DMS114 treated with DMSO at 0.1 percent for 48 hours (cell line): ENCODE data around the gene SRD5A2.

Experiments
- DNase-seq: peaks from one replicate; lab custom pipeline; 2025; ENCODE audit not compliant: unreplicated experiment; lab: John Stamatoyannopoulos, UW

SRD5A2 gene, protein sequence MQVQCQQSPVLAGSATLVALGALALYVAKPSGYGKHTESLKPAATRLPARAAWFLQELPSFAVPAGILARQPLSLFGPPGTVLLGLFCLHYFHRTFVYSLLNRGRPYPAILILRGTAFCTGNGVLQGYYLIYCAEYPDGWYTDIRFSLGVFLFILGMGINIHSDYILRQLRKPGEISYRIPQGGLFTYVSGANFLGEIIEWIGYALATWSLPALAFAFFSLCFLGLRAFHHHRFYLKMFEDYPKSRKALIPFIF

DNA sequence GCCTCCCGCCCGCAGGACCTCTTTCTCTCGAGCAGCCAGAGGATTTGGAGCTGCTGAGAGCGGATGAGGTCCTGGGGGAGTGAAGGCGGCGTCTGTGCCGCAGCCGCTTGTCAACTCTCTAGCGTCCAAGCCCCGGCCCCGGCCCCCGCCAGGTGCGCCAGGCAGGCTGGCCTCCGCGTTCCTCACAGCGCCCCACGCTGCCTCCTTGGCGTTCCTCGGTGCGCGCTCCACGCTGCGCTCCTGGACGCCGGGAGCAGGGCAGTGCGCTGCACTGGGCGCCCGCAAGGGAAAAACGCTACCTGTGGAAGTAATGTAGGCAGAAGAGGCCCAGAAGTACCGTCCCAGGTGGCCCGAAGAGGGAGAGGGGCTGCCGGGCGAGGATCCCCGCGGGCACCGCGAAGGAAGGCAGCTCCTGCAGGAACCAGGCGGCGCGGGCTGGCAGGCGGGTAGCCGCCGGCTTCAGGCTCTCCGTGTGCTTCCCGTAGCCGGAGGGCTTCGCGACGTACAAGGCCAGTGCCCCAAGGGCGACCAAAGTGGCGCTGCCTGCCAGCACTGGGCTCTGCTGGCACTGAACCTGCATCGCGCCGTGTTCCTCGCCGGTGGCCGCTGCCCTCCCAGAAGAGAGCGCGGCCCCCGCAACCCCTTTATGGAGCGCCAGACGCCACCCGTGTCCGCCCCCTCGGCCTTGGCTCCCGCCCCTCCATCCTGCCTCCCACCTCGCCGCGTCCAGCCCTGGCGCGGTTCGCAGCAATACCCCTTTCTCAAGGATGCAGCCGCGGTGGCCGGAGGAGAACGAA, at the start of gene SRD5A2:
TSS of gene SRD5A2 (minus strand) at position 618 of the 797 bp plus-strand sequence. CDS start at position 580, 38 bp downstream.
- DNase-seq = no peak

DNA sequence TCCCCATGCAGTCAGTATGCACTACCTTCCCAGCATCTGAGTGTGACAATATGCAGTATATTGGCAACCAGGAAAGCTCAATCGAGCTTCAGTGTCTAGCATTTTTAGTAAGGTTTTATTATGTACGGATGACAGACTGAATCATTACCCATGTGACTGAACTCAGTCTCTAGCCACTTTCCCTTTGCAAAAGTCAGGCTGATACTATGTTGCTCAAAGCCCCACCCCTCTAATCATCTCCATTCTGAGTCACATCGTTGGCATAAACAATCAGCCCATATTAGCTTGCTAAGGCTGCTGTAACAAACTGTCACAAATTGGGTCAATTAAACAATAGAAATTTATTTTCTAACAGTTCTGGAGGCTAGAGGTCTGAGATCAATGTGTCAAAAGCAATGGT, 25.8 kb upstream of the SRD5A2 start:
- no peak for DNase-seq

DNA sequence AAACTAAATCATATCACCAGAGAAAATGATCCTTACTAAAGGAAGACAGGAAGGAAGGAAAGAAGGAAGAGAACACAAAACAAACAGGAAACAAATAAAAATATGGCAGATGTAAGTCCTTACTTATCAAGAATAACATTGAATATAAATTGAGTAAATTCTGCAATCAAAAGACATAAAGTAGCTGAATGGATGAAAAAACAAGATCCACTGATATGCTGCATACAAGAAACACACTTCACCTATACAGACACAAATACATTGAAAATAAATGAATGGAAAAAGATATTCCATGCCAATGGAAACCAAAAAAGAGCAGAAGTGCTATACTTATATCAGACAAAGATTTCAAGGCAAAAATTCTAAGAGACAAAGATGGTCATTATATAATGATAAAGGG, 18.0 kb upstream of the SRD5A2 start:
- DNase-seq = no peak

DNA sequence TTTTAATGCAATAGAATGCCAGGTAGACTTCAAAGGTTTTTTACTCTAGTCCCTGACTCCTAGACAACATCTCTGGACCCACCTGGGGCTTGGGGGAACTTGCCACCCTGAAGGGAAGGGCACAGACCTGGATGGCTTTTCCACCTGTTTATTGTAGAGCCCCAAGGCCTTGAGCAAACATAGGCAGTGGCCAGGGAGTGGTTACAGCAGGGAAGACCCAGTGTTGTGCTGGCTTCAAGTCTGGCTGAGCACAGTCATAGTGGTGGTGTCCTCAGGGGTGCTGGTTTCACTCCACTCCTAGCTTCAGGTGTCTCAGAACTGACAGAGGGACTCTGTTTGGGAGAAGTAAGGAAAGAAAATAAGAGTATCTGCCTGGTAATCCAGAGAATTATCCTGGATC, 5.5 kb upstream of the SRD5A2 start:
- DNase-seq = no peak

DNA sequence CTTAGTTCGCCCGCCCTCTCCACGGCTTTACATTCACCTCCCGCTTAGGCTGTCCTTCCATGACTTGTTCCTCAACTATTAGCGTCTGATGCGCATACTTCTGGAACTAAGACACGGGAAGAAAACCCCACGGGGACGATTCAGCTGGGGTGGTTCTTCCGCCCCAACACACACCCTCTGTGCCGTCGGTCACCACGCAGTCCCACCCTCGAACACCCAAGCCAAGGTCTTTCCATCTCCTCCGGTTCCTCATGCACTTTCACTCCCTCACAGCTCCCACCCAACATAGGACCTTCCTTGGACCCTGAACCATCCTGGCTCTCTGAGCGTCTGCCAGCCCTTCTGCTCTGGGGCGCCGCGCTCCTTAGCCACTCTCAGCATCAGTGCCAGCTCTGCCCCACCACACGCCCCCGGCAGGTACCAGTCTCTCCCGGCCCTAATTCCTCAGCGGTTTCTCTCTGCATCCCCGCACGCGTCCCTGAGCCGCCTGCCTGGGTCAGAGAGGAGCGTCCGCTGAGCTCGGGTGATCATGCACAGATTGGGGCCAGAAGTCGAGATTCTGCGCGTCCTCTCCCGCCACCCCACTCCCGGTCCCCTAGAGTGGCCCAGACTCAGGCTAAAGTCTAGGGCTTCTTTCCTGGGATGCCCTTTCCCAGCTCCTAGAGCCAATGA, 522 bp upstream of the SRD5A2 start:
- no peak for DNase-seq

DNA sequence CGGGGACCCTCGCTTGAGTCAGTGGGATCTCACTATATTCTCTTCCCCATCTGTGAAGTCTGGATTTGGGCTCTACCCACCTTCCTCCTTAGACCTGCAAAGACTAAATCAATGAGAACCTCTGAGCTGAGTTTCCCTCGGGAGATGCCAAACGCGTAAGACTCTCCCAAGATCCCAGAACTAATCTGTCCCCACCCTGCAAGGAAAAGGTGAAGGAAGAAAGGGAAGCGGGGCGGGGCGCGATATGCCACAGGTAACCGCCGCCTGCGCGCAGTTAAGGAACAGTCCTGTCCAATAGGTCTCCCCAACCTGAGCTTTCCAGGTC, 780 bp downstream of the SRD5A2 start:
- DNase-seq = no peak

DNA sequence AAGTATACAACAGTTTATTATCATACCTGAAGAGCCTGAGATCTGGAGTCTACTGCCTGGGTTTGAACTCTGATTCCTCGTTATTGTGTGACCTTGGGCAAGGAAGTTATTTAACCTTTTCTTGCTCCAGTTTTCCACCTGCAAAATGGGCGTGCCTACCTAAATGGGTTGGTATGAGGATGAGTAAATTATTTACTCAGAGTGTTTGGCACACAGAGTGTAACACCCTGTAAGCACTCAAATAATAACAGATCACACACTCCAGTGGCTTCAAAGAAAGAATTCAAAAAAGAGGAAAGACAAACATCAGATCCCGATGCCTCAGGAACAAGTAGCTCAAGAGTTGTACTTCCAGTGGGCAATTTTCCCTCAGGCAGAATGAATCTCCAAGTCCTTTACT, 2.4 kb downstream of the SRD5A2 start:
- DNase-seq = no peak

DNA sequence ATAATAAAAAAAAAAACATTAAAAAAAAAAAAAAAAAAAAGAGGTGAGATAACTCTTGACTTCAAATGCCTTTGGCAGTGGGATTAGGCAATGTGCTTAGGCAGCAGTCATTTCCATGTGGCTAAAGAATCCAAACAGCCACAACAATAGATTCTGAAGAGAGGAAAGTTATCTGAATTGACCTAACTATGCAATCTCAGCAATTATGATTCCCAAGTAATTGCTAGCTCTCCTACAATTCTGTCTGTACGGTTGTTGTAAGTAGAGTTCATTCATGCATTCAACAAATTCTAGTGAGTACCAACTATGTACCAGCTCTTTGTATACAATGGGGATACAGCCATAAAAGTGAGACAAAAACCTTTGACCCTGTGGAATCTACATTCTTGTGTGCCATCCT, 3.6 kb downstream of the SRD5A2 start:
- no peak for DNase-seq

DNA sequence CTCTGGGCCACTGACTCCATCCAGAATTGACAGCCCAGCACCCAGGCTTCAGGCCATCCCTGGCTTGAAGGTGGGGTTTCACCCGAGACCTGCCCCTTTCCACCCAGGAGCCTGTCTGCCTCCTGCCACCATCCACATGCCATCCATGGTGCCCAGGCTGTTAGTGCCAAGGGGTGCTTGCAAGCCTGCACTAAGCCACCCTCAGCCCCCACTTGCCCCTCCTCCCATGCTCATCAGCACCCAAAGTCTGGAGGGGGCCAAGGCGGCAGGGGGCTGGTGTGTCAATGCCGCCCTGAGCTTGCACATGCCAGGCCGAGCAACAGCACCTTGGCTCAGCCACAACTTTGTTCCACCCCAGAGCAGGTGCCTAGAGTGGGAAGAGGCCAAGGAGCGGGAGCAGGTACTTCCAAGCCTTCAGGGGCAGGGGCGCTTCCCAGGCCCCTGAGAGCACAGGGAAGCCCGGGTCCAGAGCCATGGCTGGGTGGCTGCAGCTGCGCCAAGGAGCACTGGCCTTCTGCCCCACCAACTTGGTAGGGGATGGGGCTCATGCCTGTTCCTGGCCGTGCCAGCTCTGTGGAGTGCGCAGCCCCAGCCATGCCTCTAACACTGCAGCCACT, 12.0 kb downstream of the SRD5A2 start:
- no peak for DNase-seq

DNA sequence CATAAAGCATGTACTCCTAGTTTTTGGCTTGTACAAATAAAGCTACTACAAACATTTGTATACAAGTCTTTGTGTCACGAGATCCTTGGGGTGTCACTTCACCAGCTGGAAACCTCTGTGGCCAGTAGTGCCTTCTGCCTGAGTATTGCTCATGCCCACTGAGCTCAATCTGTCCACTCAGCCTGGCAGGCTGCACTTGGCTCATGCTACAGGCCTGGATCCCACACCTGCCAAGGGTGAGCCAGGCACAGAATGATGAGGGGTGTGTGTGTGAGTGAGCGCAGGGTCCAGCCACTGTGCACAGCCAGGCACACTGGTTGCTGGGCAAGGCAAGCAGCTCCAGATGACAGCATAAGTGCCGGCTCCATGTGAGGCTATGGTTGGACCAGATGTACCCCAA, 13.1 kb downstream of the SRD5A2 start:
- no peak for DNase-seq

DNA sequence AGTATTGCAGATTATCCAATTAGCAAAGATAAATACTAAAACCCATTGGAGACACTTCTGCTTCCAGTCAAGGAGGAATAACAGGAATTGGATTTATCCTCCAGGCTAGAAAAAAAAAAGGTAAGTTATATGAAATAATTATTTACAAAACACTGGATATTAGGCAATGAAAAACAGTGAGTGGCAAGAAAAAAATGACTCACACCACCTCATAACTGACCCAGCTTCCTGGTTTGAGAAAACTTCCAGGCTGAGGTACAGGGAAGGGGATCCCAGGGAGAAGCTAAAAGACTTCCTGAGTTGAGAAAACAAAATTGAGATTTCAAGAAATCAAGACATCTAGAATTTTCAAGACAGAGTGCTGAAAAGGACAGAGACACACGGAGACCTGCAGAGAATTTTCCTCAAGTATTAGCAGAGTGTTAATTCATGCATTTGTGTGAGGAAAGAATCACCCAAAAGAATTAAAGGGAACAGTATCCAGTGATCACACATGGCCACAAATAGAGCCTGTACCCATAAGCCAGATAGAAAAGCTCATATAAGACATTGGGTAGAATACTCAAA, 17.4 kb downstream of the SRD5A2 start:
- DNase-seq = no peak

DNA sequence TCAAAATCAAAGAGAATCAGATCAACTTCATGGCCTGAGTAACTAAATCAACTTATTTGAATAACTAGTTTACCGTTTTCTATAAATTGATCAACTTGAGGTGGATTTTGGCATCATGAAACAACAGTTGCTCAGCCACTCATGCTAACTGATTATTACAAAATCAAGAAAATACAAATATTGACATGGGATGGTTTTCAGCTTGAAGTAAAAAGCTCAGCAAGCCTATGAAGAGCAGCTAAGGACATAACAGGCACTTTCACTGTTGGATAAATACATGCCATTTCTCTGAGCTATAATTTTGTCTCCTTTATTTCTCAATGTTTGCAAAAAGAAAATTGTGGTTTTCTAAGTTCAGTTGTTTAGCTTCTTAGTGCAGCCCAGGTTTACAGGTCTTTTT, 18.9 kb downstream of the SRD5A2 start:
- no peak for DNase-seq

DNA sequence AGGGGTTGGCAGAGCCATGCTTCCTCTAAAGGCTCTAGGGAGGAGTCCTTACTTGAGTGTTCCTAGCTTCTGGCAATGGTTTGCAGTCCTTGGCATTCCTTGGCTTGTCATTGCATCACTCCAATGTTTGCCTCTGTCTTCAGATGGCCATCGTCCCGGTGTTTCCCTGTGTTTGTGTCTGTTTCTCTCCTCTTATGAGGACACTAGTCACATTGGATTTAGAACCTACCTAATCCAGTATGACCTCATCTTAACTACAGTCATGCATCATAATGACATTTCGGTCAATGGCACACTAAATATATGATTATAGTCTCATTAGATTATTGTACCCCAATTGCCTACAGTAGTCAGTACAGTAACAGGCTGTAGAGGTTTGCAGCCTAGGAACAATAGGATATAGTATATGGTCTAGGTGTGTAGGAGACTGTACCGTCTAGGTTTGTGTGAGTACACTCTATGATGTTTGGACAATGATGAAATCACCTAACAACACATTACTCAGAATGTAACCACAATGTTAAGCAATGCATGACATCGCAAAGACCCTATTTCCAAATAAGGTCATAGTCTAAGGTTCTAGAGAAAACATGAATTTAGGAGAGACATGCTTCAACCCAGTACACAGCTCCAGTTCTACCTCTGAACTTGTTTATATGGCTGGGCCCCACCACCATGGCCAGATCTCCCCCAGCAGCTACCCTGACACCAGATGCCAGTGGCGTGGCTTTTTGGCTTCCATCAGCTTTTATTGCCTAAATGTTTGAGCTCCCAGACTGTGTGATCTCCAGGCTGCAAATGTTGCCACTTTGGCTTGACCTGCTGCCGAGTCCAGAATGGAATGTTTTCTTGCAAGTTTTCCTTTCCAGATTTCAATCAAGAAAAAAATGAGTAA, 22.1 kb downstream of the SRD5A2 start:
- no peak for DNase-seq

DNA sequence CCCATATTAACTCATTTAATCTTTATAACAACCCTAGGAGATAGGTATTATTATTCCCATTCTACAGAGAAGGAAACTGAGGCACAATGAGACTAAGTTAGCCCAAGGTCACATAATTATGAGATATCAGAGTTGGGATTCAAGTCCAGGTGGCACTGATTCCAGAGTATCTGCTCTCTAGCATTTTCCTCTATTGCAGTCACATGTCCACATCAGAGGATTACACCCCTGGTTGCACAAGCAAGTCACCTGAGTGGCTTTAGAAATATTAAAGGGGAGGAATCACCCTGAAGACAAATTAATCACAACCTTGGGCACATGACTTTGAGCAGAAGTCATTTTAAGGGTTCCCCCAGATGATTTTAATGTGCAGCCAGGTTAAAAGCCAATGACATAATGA, 23.8 kb downstream of the SRD5A2 start:
- no peak for DNase-seq

DNA sequence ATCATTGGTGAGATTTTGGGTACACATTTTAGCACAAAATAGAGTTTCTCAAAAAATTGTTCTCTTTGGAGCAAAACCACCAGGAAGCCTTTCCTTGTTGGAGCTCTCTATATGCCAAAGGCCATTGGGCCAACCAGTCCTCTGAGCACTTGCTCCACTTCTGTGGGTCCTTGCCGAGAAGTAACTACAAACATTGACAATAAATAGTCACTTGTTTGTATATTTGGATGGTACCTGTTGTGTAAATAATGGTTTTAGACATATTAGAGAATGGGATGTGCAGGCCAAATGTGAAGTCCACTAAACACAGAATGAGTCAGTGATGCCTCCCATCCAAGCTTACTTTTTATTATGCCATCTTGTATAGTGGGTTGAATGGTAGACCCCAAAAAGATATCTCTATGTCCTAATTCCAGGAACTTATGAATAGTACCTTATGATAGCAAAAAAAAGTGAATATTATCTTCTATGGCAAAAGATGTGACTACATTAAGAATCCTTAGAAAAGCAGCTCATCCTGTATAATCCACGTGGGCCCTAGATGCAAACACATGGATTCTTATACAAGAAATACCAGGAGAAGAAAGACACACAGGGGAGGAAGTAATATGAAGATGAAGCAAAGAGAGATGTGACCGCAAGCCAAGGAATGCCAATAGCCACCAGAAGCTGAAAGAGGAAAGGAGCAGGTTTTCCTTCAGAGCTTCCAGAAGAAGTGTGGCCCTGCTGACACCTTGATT, 24.6 kb downstream of the SRD5A2 start:
- no peak for DNase-seq

DNA sequence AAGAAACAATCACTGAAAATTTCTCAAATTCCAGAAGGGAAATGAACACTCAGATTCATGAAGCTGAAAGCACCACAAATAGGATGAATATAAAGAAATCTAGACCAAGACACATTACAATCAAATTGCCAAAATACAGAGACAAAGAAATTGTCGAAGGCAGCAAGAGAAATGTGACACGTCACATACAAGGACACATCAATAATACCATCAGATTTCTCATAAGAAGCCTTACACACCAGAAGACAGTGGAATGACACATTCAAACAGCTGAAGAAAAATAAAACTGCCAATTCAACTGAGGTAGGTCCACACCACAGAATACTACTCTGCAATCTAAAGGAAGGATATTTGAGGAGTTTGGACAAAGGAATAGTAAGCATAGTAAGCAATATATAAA, 27.4 kb downstream of the SRD5A2 start:
- no peak for DNase-seq

DNA sequence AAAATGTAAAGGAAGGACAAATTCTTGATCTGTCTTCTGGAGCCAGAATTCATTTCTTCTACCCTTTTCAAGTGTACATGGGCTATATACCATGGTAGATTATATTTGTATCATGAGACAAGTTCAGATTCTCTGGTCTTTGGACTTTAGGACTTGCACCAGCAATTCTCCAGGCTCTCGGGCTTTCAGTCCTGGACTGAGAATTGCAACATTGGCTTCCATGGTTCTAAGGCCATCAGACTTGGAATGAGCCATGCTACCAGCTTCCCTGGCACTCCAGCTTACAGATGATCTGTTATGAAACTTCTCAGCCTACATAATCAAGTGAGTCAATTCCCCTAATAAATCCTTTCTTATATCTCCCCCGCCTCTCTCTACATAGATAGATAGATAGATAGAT, 33.3 kb downstream of the SRD5A2 start:
- no peak for DNase-seq

DNA sequence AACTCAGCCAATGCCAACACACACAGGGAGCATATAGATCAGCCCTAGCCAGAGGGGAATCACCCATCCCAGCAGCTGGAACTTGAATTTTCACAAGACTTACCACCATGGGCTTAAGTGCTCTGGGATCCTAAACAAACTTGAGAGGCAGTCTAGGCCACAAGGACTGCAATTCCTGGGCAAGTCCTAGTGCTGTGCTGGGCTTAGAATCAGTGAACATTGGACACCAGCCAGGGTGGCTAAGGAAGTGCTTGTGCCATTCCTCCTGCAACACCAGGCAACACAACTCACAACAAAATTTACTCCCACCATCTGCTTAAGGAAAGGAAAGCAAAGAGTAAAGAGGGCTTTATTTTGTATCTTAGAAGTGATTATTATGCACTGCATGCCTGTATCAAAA, 38.9 kb downstream of the SRD5A2 start:
- DNase-seq = no peak

DNA sequence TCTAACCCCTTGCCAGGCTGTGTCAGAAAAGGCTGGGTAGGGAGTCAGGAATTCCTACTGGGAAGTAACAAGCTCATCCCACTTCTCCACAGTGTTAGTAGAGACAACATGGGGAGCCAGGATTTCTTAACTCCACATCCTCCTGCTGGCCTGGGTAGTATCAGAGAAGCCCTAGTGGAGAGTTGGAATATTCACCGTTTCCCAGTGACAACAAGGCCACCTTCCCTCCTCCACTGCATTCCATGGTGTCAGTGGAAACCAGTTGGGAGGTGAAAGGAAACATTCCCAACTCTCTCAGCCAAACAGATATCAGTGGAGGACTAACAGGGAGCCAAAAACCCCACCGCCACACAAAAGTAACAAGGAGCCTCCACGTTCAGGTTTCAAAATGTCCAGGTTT, 41.2 kb downstream of the SRD5A2 start:
- no peak for DNase-seq

DNA sequence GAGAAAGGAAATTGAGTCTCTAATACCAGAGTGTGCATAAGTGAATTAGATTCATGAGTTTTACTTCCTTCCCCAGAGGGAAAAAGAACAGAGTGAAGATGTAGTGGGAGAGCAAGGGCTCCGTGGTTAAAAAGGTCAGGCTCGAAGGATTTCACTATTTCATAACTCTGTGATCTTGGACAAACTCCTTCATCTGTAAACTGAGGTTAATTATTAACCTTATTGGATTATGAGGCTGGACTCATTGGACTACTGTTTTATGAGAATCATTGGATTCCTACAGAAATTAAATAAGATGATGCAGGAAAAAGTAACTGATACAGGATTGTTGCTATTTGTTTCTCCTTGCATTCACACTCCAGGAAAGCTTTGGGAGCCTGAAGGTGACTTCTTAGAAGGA, 45.0 kb downstream of the SRD5A2 start:
- no peak for DNase-seq
